KOPT-K1 (cell line): ENCODE results near the gene HSD17B13.

Experiments
- H3K27ac ChIP-seq: fragments of 200-600 bp; sonication (generic); 2 replicates; pipeline ENCODE4 v1.5.1; 2016; ENCODE audit warnings: antibody characterized with exemption, mild to moderate bottlenecking, low read depth, low read length; ENCODE audit not compliant: poor library complexity, severe bottlenecking
- H3K36me3 ChIP-seq: fragments of 200-600 bp; sonication (generic); 2 replicates; pipeline ENCODE4 v1.5.1; 2017; ENCODE audit warnings: antibody characterized with exemption, mild to moderate bottlenecking, low read length, moderate library complexity; ENCODE audit not compliant: insufficient read depth
- H3K9me3 ChIP-seq: fragments of 200-600 bp; sonication (generic); 2 replicates; pipeline ENCODE4 v1.5.1; 2017; ENCODE audit warnings: antibody characterized with exemption, low read length, mild to moderate bottlenecking; ENCODE audit not compliant: insufficient read depth, poor library complexity, severe bottlenecking

HSD17B13 gene

DNA sequence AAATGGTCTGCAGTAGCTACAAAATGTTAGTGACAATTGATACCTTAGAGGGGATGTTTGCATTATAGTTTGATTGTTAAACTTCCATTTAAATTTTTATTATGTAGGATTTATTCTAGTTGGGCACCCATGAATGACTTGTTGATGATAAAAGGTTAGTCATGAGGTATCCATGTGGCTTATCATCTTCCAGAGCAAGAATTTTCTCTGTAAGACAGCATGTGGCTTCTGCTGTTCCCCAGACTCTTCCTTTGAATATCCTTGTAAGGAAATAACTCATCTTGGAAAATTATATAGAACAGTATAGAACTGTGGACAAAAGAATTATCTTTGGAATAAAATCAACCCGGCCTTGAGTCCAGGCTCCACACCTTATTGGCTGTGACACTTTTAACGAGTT, 62.2 kb downstream of the HSD17B13 start:
- peaks cover 15% of the 10 kb centered on the region for H3K9me3 ChIP-seq
- H3K27ac ChIP-seq = no peak overlapping the region
- no peaks in the 10 kb centered on the region for H3K36me3 ChIP-seq

DNA sequence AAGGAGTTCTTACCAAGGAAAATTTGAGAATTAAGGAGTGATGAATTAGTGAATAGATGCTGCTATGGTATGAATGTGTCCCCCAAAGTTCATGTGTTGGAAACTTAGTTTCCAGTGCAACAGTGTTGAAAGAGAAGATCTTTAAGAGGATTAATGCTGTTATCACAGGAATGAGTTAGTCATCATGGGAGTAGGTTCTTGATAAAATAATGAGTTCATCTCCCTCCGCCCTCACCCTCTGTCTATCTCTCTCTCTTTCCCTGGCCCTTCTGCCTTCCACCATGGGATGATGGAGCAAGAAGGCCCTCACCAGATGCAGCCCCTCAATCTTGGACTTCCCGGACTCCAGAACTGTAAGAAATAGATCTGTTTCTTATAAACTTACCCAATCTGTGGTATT, 64.0 kb downstream of the HSD17B13 start:
- no peaks in the 10 kb centered on the region for H3K36me3 ChIP-seq
- H3K27ac ChIP-seq = no peak overlapping the region
- H3K9me3 ChIP-seq = peaks cover 18% of the 10 kb centered on the region

DNA sequence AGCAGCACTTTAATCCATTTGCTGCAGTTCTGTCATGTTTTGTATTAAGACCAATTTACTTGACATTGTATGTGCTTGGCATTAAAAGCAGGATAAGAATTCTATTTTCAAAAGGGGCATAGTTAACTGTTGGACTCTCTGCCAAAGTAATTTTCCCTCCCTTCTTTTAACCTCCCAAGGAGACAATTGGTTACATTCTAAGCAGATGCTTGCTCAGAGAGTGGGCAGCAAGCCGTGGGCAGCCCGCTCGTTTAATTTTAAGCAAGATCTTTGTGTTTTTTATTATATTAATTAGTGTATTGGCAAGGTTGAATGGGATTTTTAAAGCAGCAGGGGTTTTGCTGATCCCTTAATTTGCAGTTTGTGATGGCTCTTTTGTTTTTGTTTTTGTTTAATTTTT, 65.2 kb downstream of the HSD17B13 start:
- Histone ChIP-seq H3K36me3 (no peaks in the 10 kb centered on the region), H3K9me3 (peaks cover 10% of the 10 kb centered on the region), H3K27ac (no peak overlapping the region)

DNA sequence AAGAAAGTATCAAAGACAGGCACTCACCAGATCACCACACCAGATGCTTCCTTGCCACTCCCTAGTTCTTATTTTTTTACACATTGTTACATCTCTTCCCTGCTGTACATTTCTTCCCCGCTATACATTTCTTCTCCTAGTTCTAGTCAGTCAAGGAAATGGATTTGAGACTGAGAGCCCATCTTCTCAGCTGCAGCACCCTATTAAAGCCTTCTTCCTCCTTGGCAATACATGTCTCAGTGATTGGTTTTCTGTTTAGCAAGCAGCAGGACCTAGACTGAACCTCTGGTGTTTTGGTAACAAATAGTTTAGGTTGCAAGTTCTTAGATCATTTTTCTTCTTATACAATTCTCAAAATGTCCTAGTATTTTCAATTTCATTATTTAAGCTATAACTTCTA, 66.9 kb downstream of the HSD17B13 start:
- H3K36me3 ChIP-seq = no peaks in the 10 kb centered on the region
- no peak overlapping the region for H3K27ac ChIP-seq
- H3K9me3 ChIP-seq = peaks cover 9% of the 10 kb centered on the region
